IPS-18c (cell line): Measurements from ENCODE around the gene SMIM22.

Experiments used
- H3K4me3 ChIP-seq: 2 replicates; pipeline ENCODE4 v1.7.0; 2013; ENCODE audit warnings: low read depth, mild to moderate bottlenecking, low read length, moderate library complexity; ENCODE audit not compliant: insufficient read depth
- H3K9me3 ChIP-seq: one replicate; pipeline ENCODE4 v1.6.1; 2013; ENCODE audit warnings: mild to moderate bottlenecking, low read length, moderate library complexity; ENCODE audit not compliant: control insufficient read depth, insufficient read depth

The SMIM22 gene

DNA sequence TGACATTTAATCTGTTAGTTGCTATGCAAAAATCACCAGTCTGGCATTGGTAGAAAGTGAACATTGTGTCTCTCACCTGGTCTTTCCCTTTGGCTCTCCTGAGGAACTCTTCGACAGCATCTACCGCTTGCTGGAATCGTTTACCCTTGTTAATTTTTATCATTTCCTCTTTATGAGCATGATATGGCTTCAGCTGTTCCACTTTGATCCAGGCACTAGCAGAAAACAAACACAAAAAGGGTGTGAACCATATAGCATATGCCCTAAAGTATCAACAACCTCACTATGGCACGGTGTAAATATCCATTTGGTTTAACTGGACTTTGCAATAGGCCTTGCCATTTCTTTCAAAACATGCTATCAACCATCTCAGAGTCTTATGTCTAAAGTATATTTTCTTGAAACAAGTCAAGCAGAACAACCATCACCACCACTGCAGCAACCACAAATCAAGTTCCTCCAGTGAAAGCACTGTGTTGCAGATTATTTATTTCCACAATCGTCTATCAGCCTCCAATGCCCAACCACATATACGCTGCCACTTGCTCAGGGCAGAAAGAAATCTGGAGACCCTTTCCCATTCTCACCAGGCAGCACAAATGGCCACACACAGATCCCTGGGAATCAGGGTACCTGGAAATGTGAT, 37.7 kb downstream of the SMIM22 start:
- Histone ChIP-seq H3K9me3 (no peaks in the 10 kb centered on the region), H3K4me3 (no peak overlapping the region)

DNA sequence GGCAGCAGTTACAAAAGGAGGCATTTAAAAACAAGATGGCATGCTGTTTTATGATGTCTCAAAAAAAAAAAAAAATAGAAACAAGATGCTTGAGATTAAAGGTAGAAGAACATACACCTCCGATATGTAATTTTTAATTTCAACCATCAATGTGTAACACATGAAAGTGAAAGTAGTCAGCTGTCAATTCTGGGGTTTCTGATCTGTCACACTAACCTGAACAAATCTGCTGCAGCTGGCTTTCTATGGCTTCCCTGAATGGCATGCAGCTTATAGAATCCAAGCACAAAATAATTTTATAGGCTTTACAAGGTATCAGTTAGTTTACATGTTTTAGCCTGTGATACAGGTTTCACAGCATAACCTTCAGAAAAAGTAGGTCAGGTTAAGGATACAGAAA, 38.4 kb downstream of the SMIM22 start:
- Histone ChIP-seq H3K4me3 (no peak overlapping the region), H3K9me3 (no peaks in the 10 kb centered on the region)

GRCh38 chr16:4836727-4837126, 41.6 kb downstream of the SMIM22 start:
- Histone ChIP-seq H3K9me3 (no peaks in the 10 kb centered on the region), H3K4me3 (no peak overlapping the region)

DNA sequence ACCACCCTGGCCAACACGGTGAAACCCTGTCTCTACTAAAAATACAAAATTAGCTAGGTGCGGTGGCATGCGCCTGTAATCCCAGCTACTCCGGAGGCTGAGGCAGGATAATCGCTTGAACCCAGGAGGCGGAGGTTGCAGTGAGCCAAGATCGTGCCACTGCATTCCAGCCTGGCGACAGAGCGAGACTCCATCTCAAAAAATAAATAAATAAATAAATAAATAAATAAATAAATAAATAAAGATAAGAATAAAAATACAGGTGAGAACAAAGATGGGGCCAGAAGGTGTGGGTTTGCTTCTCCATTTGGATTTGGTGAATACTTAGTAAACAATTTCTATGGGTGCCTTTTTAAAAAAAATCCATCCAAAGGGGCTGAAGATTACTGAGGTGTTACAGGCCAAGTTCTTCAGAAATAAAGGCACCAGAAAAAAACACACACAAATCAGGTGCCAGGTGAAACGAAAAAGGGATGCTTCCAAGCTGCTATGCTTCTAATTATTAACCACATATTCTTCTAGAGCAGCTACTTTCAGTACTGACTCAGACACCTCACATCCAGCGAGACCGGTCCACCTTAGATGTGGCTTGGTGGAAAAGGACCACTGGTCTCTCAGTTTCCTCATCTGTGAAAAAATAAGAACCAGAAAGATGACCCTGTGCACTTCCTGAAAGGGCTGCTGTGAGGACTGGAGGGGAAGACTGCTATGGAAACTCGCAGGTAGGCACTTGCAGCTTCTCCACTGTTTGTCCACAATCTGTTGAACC, 42.7 kb downstream of the SMIM22 start:
- Histone ChIP-seq H3K4me3 (no peak overlapping the region), H3K9me3 (no peaks in the 10 kb centered on the region)

DNA sequence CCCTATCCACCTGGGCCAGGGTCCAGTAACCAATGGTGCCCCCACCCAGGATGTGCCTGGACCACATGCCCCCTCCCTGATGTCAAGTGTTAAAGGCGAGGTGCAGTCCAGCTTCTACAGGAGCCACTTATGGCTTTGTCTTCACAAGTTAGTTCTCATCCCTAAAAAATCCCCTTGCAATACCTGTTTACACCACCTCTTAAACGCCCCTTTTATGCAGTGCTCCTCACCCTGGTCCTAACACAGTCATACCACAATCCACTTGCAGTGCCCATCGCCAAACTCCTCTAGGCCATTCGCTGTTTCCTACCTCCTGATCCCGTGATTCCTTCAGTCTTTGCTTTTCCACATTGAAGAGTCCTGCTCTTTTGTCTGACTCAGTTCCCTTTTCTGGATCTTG, 44.8 kb downstream of the SMIM22 start:
- Histone ChIP-seq H3K9me3 (no peaks in the 10 kb centered on the region), H3K4me3 (no peak overlapping the region)

DNA sequence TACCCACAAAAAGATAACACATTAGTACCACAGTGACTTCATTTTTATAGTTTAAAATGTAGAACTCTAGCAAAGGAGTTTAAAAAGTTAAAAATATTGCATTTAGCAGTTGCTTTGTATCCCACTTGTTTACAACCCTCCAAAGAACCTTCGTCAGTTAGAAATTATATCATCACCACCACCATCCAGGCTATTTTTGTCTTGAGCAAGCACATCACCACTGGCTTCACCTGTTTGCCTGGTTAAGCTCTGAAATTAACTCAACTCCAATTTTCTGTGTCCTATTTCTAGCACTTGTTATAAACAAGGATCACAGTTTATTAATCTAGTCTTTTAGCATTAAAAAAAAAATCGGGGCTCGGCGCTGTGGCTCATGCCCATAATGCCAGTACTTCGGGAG, 45.8 kb downstream of the SMIM22 start:
- no peaks in the 10 kb centered on the region for H3K9me3 ChIP-seq
- H3K4me3 ChIP-seq: no peak overlapping the region
